ENCODE measurements around the gene CCSAP. TPM values are rescaled to one million over a fixed set of nuclear protein-coding genes. Genes with fewer than 3 reads are reported as not detected.

Gene CCSAP
- total and polyA plus RNA-seq, 2 of the 13 experiments (the other 11 are each of a cell fraction or from before 2014, with no cell fraction given): 3.7 to 9.0 TPM

- TF ChIP-seq HMGXB3 (CRISPR knock-in tag; IDR thresholded peaks at IDR 0.05; ENCODE audit: borderline replicate concordance): peak; percentile 31; the same call in 1 of the 2 replicates
- TF ChIP-seq GLMP (CRISPR knock-in tag; IDR thresholded peaks at IDR 0.05; ENCODE audit: borderline replicate concordance): no peak
- no peak for TF ChIP-seq ZNF740 (CRISPR knock-in tag; IDR thresholded peaks at IDR 0.05)
- no peak for TF ChIP-seq RARG (CRISPR knock-in tag; IDR thresholded peaks at IDR 0.05; ENCODE audit: low read depth)
- TF ChIP-seq MED8 (CRISPR knock-in tag; IDR thresholded peaks at IDR 0.05; ENCODE audit: insufficient replicate concordance): no peak
- TF ChIP-seq SMAD3 (CRISPR knock-in tag; IDR thresholded peaks at IDR 0.05): peak; percentile 62
- TF ChIP-seq UBTF (CRISPR knock-in tag; IDR thresholded peaks at IDR 0.05): peak; percentile 33; the same call in 1 of the 2 replicates
Observed at GRCh38 chr1:229273507-229274232, 69.2 kb downstream of the CCSAP start (continued).
